Endothelial cell of umbilical vein (primary cell): ENCODE data around the gene AK5. TPM values are rescaled to one million over a fixed set of nuclear protein-coding genes. Genes with fewer than 3 reads are reported as not detected.

Experiments
- BruUV-seq: library from RNA; stranded (reverse); fragments of 400-500 nt; replicated peaks from 2 replicates; lab custom pipeline; 2021; lab: Mats Ljungman, UMichigan
- CTCF ChIA-PET: fragments of 300-600, 350-600 bp; sonication (Branson Sonifier 250); formaldehyde crosslinking; loops from one replicate; lab custom pipeline; 2021; ENCODE audit warnings: antibody characterized with exemption, inconsistent platforms; lab: Charles Lee
- POLR2A ChIA-PET: fragments of 300-600, 350-600 bp; sonication (Branson Sonifier 250); formaldehyde crosslinking; loops from one replicate; lab custom pipeline; 2021; ENCODE audit warnings: antibody characterized with exemption, inconsistent platforms; lab: Charles Lee
- DNase-seq: peaks from one replicate; pipeline ENCODE4 v3.0.0-alpha.2; 2011; ENCODE audit warnings: low read depth, low spot score
- FAIRE-seq: peaks from 2 replicates; lab custom pipeline; 2011; peaks lifted over from hg19 to GRCh38; lab: Jason Lieb, UNC
- H2AFZ ChIP-seq: 2 replicates; pipeline ENCODE4 v1.6.0; 2012; ENCODE audit warnings: low read depth, low read length, control low read depth, inconsistent platforms
- H3K27ac ChIP-seq: 2 replicates; pipeline ENCODE4 v1.5.1; 2011; ENCODE audit warnings: low read depth, mild to moderate bottlenecking, control low read depth, low read length, moderate library complexity; ENCODE audit not compliant: insufficient read depth
- H3K27me3 ChIP-seq, 2 experiments: 2 replicates each; pipeline versions ENCODE4 v1.6.0 to v1.6.1; 2011; ENCODE audit warnings: low read length in 2 of 2, mixed read lengths in 1 of 2; ENCODE audit not compliant: control insufficient read depth in 2 of 2, insufficient read depth in 2 of 2
- H3K36me3 ChIP-seq, 2 experiments: 2 replicates in 1 of 2; 3 replicates in 1 of 2; pipeline ENCODE4 v1.5.1; 2011; ENCODE audit warnings: low read length in 2 of 2, mild to moderate bottlenecking in 1 of 2, moderate library complexity in 1 of 2; ENCODE audit not compliant: control insufficient read depth in 2 of 2, insufficient read depth in 2 of 2; ENCODE audit errors: extremely low read depth in 1 of 2
- H3K4me1 ChIP-seq: 3 replicates; pipeline ENCODE4 v1.5.1; 2011; ENCODE audit warnings: mild to moderate bottlenecking, low read length; ENCODE audit not compliant: control insufficient read depth, insufficient read depth; ENCODE audit errors: extremely low read depth
- H3K4me2 ChIP-seq: 2 replicates; pipeline ENCODE4 v1.6.1; 2011; ENCODE audit warnings: low read length, control low read depth, mixed read lengths; ENCODE audit not compliant: insufficient read depth
- H3K4me3 ChIP-seq, 3 experiments: fragments of 200-600 bp in 1 of 3; sonication (generic), shearing (Covaris generic) in 1 of 3; replicated peaks in 1 of 3; 2 replicates each; pipeline ENCODE4 v1.5.1; 2011 to 2016; ENCODE audit warnings: control low read depth in 3 of 3, low read length in 3 of 3, mild to moderate bottlenecking in 2 of 3, inconsistent platforms in 1 of 3, low read depth in 1 of 3, moderate library complexity in 1 of 3; ENCODE audit not compliant: insufficient read depth in 1 of 3
- H3K79me2 ChIP-seq: 2 replicates; pipeline ENCODE4 v1.6.0; 2012; ENCODE audit warnings: low read length, inconsistent platforms; ENCODE audit not compliant: control insufficient read depth, insufficient read depth
- H3K9ac ChIP-seq: replicated peaks from 2 replicates; pipeline ENCODE3; 2011; ENCODE audit warnings: low read length, control low read depth; ENCODE audit not compliant: insufficient read depth; ENCODE audit errors: extremely low read depth
- H3K9me1 ChIP-seq: replicated peaks from 3 replicates; pipeline ENCODE4 v1.6.0; 2011; ENCODE audit warnings: mild to moderate bottlenecking, low read length; ENCODE audit not compliant: control insufficient read depth, insufficient read depth; ENCODE audit errors: extremely low read depth
- H3K9me3 ChIP-seq: replicated peaks from 2 replicates; pipeline ENCODE4 v1.5.1; 2012; ENCODE audit warnings: low read length, inconsistent platforms; ENCODE audit not compliant: control insufficient read depth, insufficient read depth
- H4K20me1 ChIP-seq: replicated peaks from 2 replicates; pipeline ENCODE3; 2011; ENCODE audit warnings: mild to moderate bottlenecking, low read length; ENCODE audit not compliant: control insufficient read depth, insufficient read depth; ENCODE audit errors: extremely low read depth
- EZH2 ChIP-seq: IDR thresholded peaks from 2 replicates; pipeline ENCODE4 v1.6.1; 2012; ENCODE audit warnings: borderline replicate concordance, low read depth, mild to moderate bottlenecking, moderate library complexity, low read length, inconsistent platforms; ENCODE audit not compliant: severe bottlenecking
- FOS ChIP-seq: IDR thresholded peaks from 2 replicates; pipeline ENCODE4 v1.6.1; 2011; ENCODE audit warnings: mild to moderate bottlenecking, low read length, moderate library complexity, borderline replicate concordance; ENCODE audit not compliant: insufficient read depth
- GATA2 ChIP-seq: IDR thresholded peaks from 2 replicates; pipeline ENCODE4 v1.7.0; 2011; ENCODE audit warnings: low read depth, mild to moderate bottlenecking, moderate library complexity, mixed read lengths, low read length; ENCODE audit not compliant: insufficient read length, insufficient read depth
- JUN ChIP-seq: IDR thresholded peaks from 2 replicates; pipeline ENCODE4 v1.6.1; 2011; ENCODE audit warnings: borderline replicate concordance, low read depth; ENCODE audit not compliant: insufficient read length, insufficient read depth
- MAX ChIP-seq: IDR thresholded peaks from 2 replicates; pipeline ENCODE4 v1.6.1; 2011; ENCODE audit not compliant: insufficient read depth, insufficient read length
- MYC ChIP-seq: IDR thresholded peaks from one replicate; pipeline ENCODE4 v1.6.1; 2011; ENCODE audit warnings: mild to moderate bottlenecking, low read depth, low read length
- POLR2A ChIP-seq: IDR thresholded peaks from 2 replicates; pipeline ENCODE4 v1.6.1; 2012; ENCODE audit warnings: low read depth, mild to moderate bottlenecking, control low read depth, low read length
- POLR2AphosphoS5 ChIP-seq: IDR thresholded peaks from 2 replicates; pipeline ENCODE4 v1.6.1; 2012; ENCODE audit warnings: low read depth, mild to moderate bottlenecking, control low read depth, low read length, moderate library complexity; ENCODE audit not compliant: insufficient read depth
- dilution Hi-C: fragments of 300-500 bp; cut with MboI; formaldehyde crosslinking; loops from one replicate; pipeline ENCODE4 v1.15.0; 2019; ENCODE audit warnings: low sequenced_read_pairs; ENCODE audit not compliant: extremely low pct_ligation_motif_present
- intact Hi-C: fragments of 100-400 bp; cut with micrococcal nuclease; formaldehyde crosslinking; loops from one replicate; pipeline ENCODE4 v1.10.0; 2022
- polyA plus RNA-seq, 4 experiments: library from polyadenylated mRNA; depleted of rRNA in 3 of 4; stranded (reverse) in 3 of 4; unstranded in 1 of 4; fragments of >200 nt; gene quantifications; 2 replicates each; pipeline versions ENCODE4 v1.2.1 to v1.2.3, GENCODE V29; 2011 to 2012; ENCODE audit warnings: missing spikeins in 1 of 4
- total RNA-seq: library from RNA; stranded (reverse); gene quantifications from 2 replicates; pipeline ENCODE4 v1.2.3, GENCODE V29; 2021
- TF ChIP-seq, protein P1 (sequence below), 2 donors: IDR thresholded peaks; 1 replicate in 1 of 2; 2 replicates in 1 of 2; pipeline ENCODE4 v1.5.1; 2011; ENCODE audit warnings: low read length in 2 of 2, mild to moderate bottlenecking in 2 of 2, moderate library complexity in 2 of 2, control low read depth in 1 of 2, inconsistent platforms in 1 of 2, low read depth in 1 of 2; ENCODE audit not compliant: insufficient read depth in 1 of 2; ENCODE audit errors: extremely low read depth in 1 of 2

AK5 gene
- total and polyA plus RNA-seq, 2 donors (not counting 3 experiments of a cell fraction or from before 2014, with no cell fraction given), result 5.0 to 7.5 TPM

GRCh38 chr1:77350012-77350770, 68.4 kb downstream of the AK5 start:
- Histone ChIP-seq H3K9me1 (no peaks in the 10 kb centered on the region), H2AFZ (no peak overlapping the region), H3K27ac (no peak overlapping the region), H3K9me3 (no peaks in the 10 kb centered on the region), H4K20me1 (no peaks in the 10 kb centered on the region), H3K27me3 (no peaks in the 10 kb centered on the region), H3K36me3 (no peaks in the 10 kb centered on the region), H3K4me3 (no peak overlapping the region), H3K4me2 (no peak overlapping the region), H3K79me2 (no peaks in the 10 kb centered on the region), H3K9ac (no peak overlapping the region), H3K4me1 (peaks cover 4% of the 10 kb centered on the region)
- FAIRE-seq (no peak), DNase-seq (no peak)
- no peak for TF ChIP-seq JUN
- TF ChIP-seq FOS, result no peak
- no peak for TF ChIP-seq POLR2A
- TF ChIP-seq POLR2AphosphoS5, result no peak
- TF ChIP-seq MYC, result no peak
- no peak for TF ChIP-seq EZH2
- TF ChIP-seq GATA2, result no peak
- no peak for TF ChIP-seq MAX
- TF ChIP-seq, protein P1, sequence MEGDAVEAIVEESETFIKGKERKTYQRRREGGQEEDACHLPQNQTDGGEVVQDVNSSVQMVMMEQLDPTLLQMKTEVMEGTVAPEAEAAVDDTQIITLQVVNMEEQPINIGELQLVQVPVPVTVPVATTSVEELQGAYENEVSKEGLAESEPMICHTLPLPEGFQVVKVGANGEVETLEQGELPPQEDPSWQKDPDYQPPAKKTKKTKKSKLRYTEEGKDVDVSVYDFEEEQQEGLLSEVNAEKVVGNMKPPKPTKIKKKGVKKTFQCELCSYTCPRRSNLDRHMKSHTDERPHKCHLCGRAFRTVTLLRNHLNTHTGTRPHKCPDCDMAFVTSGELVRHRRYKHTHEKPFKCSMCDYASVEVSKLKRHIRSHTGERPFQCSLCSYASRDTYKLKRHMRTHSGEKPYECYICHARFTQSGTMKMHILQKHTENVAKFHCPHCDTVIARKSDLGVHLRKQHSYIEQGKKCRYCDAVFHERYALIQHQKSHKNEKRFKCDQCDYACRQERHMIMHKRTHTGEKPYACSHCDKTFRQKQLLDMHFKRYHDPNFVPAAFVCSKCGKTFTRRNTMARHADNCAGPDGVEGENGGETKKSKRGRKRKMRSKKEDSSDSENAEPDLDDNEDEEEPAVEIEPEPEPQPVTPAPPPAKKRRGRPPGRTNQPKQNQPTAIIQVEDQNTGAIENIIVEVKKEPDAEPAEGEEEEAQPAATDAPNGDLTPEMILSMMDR (IDR thresholded peaks at IDR 0.05; ENCODE audit: extremely low read depth in 1 of 2, insufficient read depth in 1 of 2, low read depth in 1 of 2, low read length in 2 of 2), result no peak
- no TSS peak for BruUV-seq
- CTCF ChIA-PET, result no interaction called here
- POLR2A ChIA-PET, result no interaction called here
- intact Hi-C loops, result no loop called here
- dilution Hi-C loops, result no loop called here
